ENCODE results near the gene FBXO2.
A peak's percentile ranks its signal among the peaks of the same experiment; 100 is the strongest.
"Not testable (repeated sequence)": the region's sequence is repeated elsewhere in the genome, so short reads cannot be mapped to it uniquely, and the experiment has no call there.

FBXO2 gene

GRCh38 chr1:11626551-11626950, 27.7 kb downstream of the FBXO2 start:
- DNase-seq: no peak

- no peak for DNase-seq
These were observed 30.5 kb downstream of the FBXO2 start for GRCh38 chr1:11623702-11624101.

- no peak for DNase-seq
These were observed 31.8 kb downstream of the FBXO2 start for GRCh38 chr1:11622398-11622797.

GRCh38 chr1:11620924-11621323, 33.3 kb downstream of the FBXO2 start:
- DNase-seq: no peak

GRCh38 chr1:11620405-11620804, 33.8 kb downstream of the FBXO2 start:
- DNase-seq: no peak

GRCh38 chr1:11617741-11618140, 36.5 kb downstream of the FBXO2 start:
- no peak for DNase-seq

DNA sequence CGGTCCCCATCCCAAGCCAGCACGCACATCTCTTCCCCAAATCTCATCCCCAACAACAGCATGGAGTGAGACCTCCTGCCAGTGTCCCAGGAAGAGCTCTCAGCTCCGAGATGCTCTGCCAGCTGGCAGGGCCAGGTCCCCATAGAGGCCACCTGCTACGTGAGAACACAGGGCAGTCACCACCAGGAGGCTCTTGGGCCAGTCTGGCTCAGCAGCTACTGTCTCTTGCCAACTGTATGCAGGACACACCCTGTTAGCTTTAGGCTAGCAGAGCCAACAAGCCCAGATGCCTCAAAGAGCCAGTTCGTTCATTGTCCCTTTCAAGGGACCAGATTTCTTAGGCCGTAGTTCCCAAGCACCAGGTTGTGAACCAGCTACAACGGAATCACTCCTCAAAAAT, 36.9 kb downstream of the FBXO2 start:
- no peak for DNase-seq

- DNase-seq: no peak
These were observed 37.5 kb downstream of the FBXO2 start for GRCh38 chr1:11616766-11617165.

DNA sequence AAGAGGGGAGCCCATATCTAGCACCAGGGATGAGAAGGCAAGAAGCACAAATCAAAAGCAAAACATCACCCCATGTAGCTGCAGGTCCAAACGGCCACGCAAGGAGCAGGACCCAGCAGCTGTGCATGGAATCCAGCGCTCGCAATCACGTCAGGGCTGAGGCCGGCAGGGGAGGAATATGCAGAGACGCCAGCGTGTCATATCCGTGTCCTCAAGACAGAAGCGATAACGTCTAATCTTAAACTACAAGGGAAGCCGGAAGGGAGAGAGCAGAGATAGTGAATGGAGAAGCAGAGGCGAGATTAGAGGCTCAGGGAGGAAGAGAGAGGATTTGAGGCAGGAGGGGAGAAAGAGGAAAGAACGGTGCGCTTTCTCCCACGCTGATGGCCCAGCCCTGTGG, 39.1 kb downstream of the FBXO2 start:
- DNase-seq: peak; percentile 12

- no peak for DNase-seq
These were observed 40.9 kb downstream of the FBXO2 start for GRCh38 chr1:11613347-11613746.

GRCh38 chr1:11611638-11612327, 42.4 kb downstream of the FBXO2 start:
- peak; percentile 40 for DNase-seq

DNA sequence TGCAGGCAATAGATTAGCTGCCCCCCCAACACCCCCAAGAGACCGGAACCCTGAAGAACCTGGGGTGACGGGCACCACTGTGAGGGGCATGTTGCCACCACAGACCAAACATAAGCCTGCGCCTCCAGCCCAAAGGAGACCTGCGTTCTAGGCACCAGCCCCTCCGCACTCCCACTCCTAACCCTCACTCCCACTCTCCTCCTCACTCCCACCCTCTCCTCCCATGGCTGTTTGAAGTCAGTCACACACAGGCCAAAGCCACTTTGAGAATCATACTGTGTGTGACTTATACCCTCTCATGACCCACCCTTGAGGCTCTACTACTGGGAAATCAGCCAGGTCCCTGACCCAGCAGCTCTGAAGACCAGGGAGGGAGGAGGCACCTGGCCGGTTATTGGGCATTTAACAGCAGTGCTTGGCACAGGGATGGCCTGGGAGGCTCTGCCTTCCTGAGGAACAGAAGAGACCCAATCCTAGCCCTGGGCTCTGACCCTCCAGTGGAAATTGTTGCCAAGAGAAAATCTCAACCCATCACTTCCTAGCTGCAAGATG, 43.5 kb downstream of the FBXO2 start:
- DNase-seq: no peak

- not testable (repeated sequence) for DNase-seq
These were observed 44.9 kb downstream of the FBXO2 start for GRCh38 chr1:11609378-11609777.

DNA sequence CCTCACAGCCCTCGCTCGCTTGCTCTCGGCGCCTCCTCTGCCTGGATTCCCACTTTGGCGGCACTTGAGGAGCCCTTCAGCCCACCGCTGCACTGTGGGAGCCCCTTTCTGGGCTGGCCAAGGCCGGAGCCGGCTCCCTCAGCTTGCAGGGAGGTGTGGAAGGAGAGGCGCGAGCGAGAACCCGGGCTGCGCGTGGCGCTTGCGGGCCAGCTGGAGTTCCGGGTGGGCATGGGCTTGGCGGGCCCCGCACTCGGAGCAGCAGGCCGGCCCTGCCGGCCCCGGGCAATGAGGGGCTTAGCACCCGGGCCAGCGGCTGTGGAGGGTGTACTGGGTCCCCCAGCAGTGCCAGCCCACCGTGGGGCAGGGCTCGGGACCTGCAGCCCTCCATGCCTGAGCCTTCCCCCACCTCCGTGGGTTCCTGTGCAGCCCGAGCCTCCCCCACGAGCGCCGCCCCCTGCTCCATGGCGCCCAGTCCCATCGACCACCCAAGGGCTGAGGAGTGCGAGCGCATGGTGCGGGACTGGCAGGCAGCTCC, 45.6 kb downstream of the FBXO2 start:
- not testable (repeated sequence) for DNase-seq

- DNase-seq: no peak
These were observed 47.5 kb downstream of the FBXO2 start for GRCh38 chr1:11606775-11607174.

DNA sequence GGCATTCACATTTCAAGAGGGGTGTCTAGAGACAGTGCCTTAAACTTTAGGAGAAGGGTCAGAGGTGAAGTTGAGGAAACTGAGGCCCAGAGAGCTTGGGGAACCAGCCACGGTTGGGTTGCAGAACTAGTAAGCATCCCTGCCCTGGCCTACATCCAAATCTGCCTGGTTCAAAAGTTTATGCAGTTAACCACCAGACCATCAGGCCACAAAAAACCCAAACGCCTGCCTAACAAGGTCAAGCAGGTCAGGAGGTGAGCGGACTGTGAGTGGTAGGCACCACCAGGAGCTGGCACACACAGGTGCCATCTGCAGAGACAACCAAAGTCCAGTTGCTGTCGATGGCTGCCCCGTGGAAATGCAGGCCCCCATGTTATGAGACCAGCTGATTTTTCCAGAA, 51.2 kb downstream of the FBXO2 start:
- DNase-seq: no peak

GRCh38 chr1:11602424-11602823, 51.8 kb downstream of the FBXO2 start:
- no peak for DNase-seq

DNA sequence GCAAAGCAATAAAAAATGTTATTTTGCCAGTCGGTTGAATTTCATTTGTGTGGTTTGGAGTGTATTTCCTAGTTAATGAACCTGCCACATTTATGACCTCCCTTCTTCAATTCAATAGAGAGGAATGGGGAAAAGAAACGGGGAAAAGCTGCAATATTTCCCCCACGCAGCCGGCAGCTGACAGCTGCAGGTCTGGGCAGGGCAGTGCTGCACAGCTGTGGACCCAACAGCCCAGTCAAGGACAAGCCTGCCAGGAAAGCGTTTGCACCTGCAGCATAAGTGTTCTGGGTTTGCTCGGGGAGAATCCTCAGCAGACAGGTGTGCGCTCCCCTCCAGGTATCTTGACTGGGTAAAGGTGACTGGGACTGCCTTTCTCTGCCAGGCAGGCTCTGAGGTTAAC, 53.4 kb downstream of the FBXO2 start:
- DNase-seq: no peak

- DNase-seq: no peak
These were observed 54.2 kb downstream of the FBXO2 start for GRCh38 chr1:11599891-11600576.

- no peak for DNase-seq
These were observed 55.8 kb downstream of the FBXO2 start for GRCh38 chr1:11598461-11598860.
